HepG2 (cell line): ENCODE results near the gene ANXA6. TPM values are rescaled to one million over a fixed set of nuclear protein-coding genes. Genes with fewer than 3 reads are reported as not detected.

ENCODE experiments used
- ATAC-seq: fragments of 200-7000 bp; cut with Tn5 transposase; 3 replicates; pipeline ENCODE4 v1.9.1; 2020; ENCODE audit warnings: mild to moderate bottlenecking, moderate library complexity
- BruUV-seq: library from RNA; stranded (reverse); fragments of 400-500 nt; replicated peaks from 2 replicates; lab custom pipeline; 2021; lab: Mats Ljungman, UMichigan
- CTCF ChIA-PET: fragments of 300-600 bp; formaldehyde crosslinking; extraction: SDS; loops from one replicate; lab custom pipeline; 2021; ENCODE audit warnings: low total read pairs, inconsistent platforms, low intra/inter-chr PET ratio; lab: Yijun Ruan, JAX
- POLR2A ChIA-PET: fragments of 350-600 bp; sonication (Branson Sonifier 250); formaldehyde crosslinking; loops from one replicate; lab custom pipeline; 2020; ENCODE audit warnings: antibody characterized with exemption, inconsistent platforms; lab: Yijun Ruan, JAX
- DNase-seq: peaks from one replicate; pipeline ENCODE4 v3.0.0-alpha.2; 2015; ENCODE audit warnings: low spot score
- FAIRE-seq: peaks from 3 replicates; lab custom pipeline; 2011; peaks lifted over from hg19 to GRCh38; lab: Jason Lieb, UNC
- H2AFZ ChIP-seq: one replicate; pipeline ENCODE4 v1.6.1; 2011; ENCODE audit warnings: low read length, inconsistent platforms
- H3K27ac ChIP-seq: fragments of 300-600 bp; 3 replicates; pipeline ENCODE4 v1.8.0; 2011; ENCODE audit warnings: mixed run types, mild to moderate bottlenecking, mixed read lengths, low read length, inconsistent platforms; ENCODE audit not compliant: insufficient read depth; ENCODE audit errors: extremely low read length
- H3K27me3 ChIP-seq, 2 experiments: fragments of 200-600 bp in 1 of 2; 2 replicates in 1 of 2; 3 replicates in 1 of 2; pipeline versions ENCODE4 v1.6.0 to v1.8.0; 2011; ENCODE audit warnings: low read length in 2 of 2, mild to moderate bottlenecking in 2 of 2, moderate library complexity in 2 of 2, inconsistent platforms in 1 of 2; ENCODE audit not compliant: insufficient read depth in 2 of 2, control insufficient read depth in 1 of 2
- H3K36me3 ChIP-seq, 2 experiments: fragments of 200-600 bp in 1 of 2; replicated peaks in 1 of 2; 2 replicates in 1 of 2; 3 replicates in 1 of 2; pipeline versions ENCODE4 v1.5.1 to v1.8.0; 2011; ENCODE audit warnings: low read length in 2 of 2, inconsistent platforms in 1 of 2; ENCODE audit not compliant: insufficient read depth in 2 of 2, control insufficient read depth in 1 of 2
- H3K4me1 ChIP-seq: 2 replicates; pipeline ENCODE4 v1.5.1; 2012; ENCODE audit warnings: low read length, inconsistent platforms; ENCODE audit not compliant: insufficient read depth
- H3K4me2 ChIP-seq: 2 replicates; pipeline ENCODE4 v1.6.0; 2011; ENCODE audit warnings: low read depth, low read length, inconsistent platforms
- H3K4me3 ChIP-seq, 3 experiments: fragments of 200-600 bp in 1 of 3; sonication (generic), shearing (Covaris generic) in 1 of 3; replicated peaks in 1 of 3; 2 replicates each; pipeline ENCODE4 v1.5.1; 2011 to 2016; ENCODE audit warnings: low read length in 3 of 3, inconsistent platforms in 2 of 3, low read depth in 2 of 3, mild to moderate bottlenecking in 2 of 3, control low read depth in 1 of 3, mixed read lengths in 1 of 3; ENCODE audit not compliant: insufficient read depth in 1 of 3
- H3K79me2 ChIP-seq: one replicate; pipeline ENCODE4 v1.6.1; 2011; ENCODE audit warnings: low read length, inconsistent platforms; ENCODE audit not compliant: insufficient read depth
- H3K9ac ChIP-seq: 2 replicates; pipeline ENCODE4 v1.6.0; 2011; ENCODE audit warnings: mild to moderate bottlenecking, low read depth, low read length, inconsistent platforms; ENCODE audit not compliant: insufficient read depth
- H3K9me3 ChIP-seq: 2 replicates; pipeline ENCODE4 v1.5.1; 2012; ENCODE audit warnings: mild to moderate bottlenecking, low read length
- H4K20me1 ChIP-seq: 2 replicates; pipeline ENCODE4 v1.6.0; 2011; ENCODE audit warnings: inconsistent platforms, mild to moderate bottlenecking, low read length, moderate library complexity; ENCODE audit not compliant: insufficient read depth
- FOXA3 ChIP-seq: IDR thresholded peaks from 2 replicates; pipeline ENCODE4 v1.6.1; 2016; ENCODE audit warnings: missing genetic modification reagents, missing compliant biosample characterization
- MNT ChIP-seq: fragments of 450-650 bp; IDR thresholded peaks from 2 replicates; pipeline ENCODE4 v1.6.1; 2016
- PBX3 ChIP-seq: sonication (generic); formaldehyde crosslinking; IDR thresholded peaks from 2 replicates; pipeline ENCODE4 v1.8.1; 2023; ENCODE audit warnings: missing genetic modification reagents, inconsistent platforms, borderline replicate concordance
- POGK ChIP-seq: sonication (generic); formaldehyde crosslinking; conservative IDR thresholded peaks from 2 replicates; pipeline ENCODE4 v1.8.0; 2022; ENCODE audit warnings: mild to moderate bottlenecking, moderate library complexity, missing genetic modification reagents
- WGBS: methylation state at CpG from one replicate; pipeline ENCODE4 v1.1.6; 2017; ENCODE audit warnings: low lambda C conversion rate; 5-methylcytosine and 5-hydroxymethylcytosine counted together
- in situ Hi-C: cut with HindIII; loops from 2 replicates; pipeline ENCODE4 v1.10.0; 2017; ENCODE audit warnings: low pct_unique_long_range_greater_than_20kb; ENCODE audit not compliant: extremely low pct_ligation_motif_present
- intact Hi-C: fragments of 100-400 bp; cut with micrococcal nuclease; formaldehyde crosslinking; loops from one replicate; pipeline ENCODE4 v1.10.0; 2022; ENCODE audit not compliant: unreplicated experiment
- polyA plus RNA-seq, 8 experiments: library from polyadenylated mRNA; depleted of rRNA in 3 of 8; stranded (reverse) in 7 of 8; unstranded in 1 of 8; fragments of >200 nt; fragmentation: Illumina TruSeq in 4 of 8; extraction: Trizol in 4 of 8; gene quantifications; 2 replicates each; pipeline versions ENCODE4 v1.2.1 to v1.2.3, GENCODE V29; 2011 to 2016; ENCODE audit warnings: low read depth in 4 of 8, missing spikeins in 1 of 8, mixed read lengths in 1 of 8; ENCODE audit not compliant: insufficient read depth in 1 of 8
- total RNA-seq, 5 experiments: library from RNA; depleted of rRNA; stranded (reverse); fragments of >200 nt; fragmentation: Illumina TruSeq; extraction: Trizol; gene quantifications; 2 replicates each; pipeline ENCODE4 v1.2.3, GENCODE V29; 2016; ENCODE audit warnings: low read depth in 1 of 5

The ANXA6 gene
- total and polyA plus RNA-seq, 2 of the 13 experiments (the other 11 are each of a cell fraction or from before 2014, with no cell fraction given): 103 to 125 TPM

- no peak for FAIRE-seq
- no peaks in the 10 kb centered on the region for H3K27me3 ChIP-seq
- H3K4me1 ChIP-seq: peaks cover 17% of the 10 kb centered on the region
- H3K4me2 ChIP-seq: no peak overlapping the region
- TF ChIP-seq MNT (0 out of 2 replicates have a peak, but pooled peaks have one; percentile 22), FOXA3 (CRISPR knock-in tag) (no peak)
- TF ChIP-seq, all 625 proteins: peak for 1
- Histone ChIP-seq H2AFZ (no peak overlapping the region), H3K79me2 (no peaks in the 10 kb centered on the region), H4K20me1 (no peaks in the 10 kb centered on the region), H3K9ac (no peak overlapping the region), H3K4me3 (no peak overlapping the region), H3K36me3 (peaks cover 9 to 54% of the 10 kb centered on the region in 2 experiments), H3K27ac (no peak overlapping the region), H3K9me3 (no peaks in the 10 kb centered on the region)
- POLR2A ChIA-PET: no interaction called here
- no peak for ATAC-seq
- CTCF ChIA-PET: no interaction called here
- WGBS: 97% methylated on average over 10 of the region's 11 CpGs
- no peak for DNase-seq
- no TSS peak for BruUV-seq
- intact Hi-C loops (no loop called here), in situ Hi-C loops (no loop called here)
Observed at GRCh38 chr5:151107738-151108520, 49.6 kb downstream of the ANXA6 start.

- Histone ChIP-seq H3K36me3 (peaks cover 9 to 48% of the 10 kb centered on the region in 2 experiments), H3K4me3 (no peak overlapping the region), H3K79me2 (no peaks in the 10 kb centered on the region), H3K27me3 (no peaks in the 10 kb centered on the region), H3K4me1 (peaks cover 17% of the 10 kb centered on the region), H3K9me3 (no peaks in the 10 kb centered on the region), H2AFZ (no peak overlapping the region), H3K27ac (no peak overlapping the region), H3K4me2 (no peak overlapping the region), H3K9ac (no peak overlapping the region), H4K20me1 (no peaks in the 10 kb centered on the region)
- TF ChIP-seq POGK (CRISPR knock-in tag) (no peak), PBX3 (no peak)
- in situ Hi-C loops: no loop called here
- WGBS: 96% methylated on average over 7 of the region's 7 CpGs
- FAIRE-seq (no peak), ATAC-seq (no peak), DNase-seq (no peak)
- CTCF ChIA-PET: no interaction called here
- POLR2A ChIA-PET: no interaction called here
- intact Hi-C loops: no loop called here
- TSS peak; percentile 29 for BruUV-seq
Observed at GRCh38 chr5:151107084-151107483, 50.5 kb downstream of the ANXA6 start.
